GM10266 (cell line): Measurements from ENCODE around the gene ETDB.
"Not testable (repeated sequence)": the region's sequence is repeated elsewhere in the genome, so short reads cannot be mapped to it uniquely, and the experiment has no call there.

Experiments
- DNase-seq: peaks from one replicate; pipeline ENCODE4 v3.0.0; 2012; ENCODE audit errors: extremely low spot score
- CTCF ChIP-seq: IDR thresholded peaks from 2 replicates; pipeline ENCODE4 v1.5.1; 2012; ENCODE audit warnings: mild to moderate bottlenecking, low read depth; ENCODE audit not compliant: control insufficient read depth, insufficient read depth; ENCODE audit errors: missing control alignments

Gene ETDB

GRCh38 chrX:135120056-135120576 lies at the start of gene ETDB:
TSS of gene ETDB (minus strand) at chrX:135120526. CDS start at chrX:135119261, 1,265 bp downstream.
- DNase-seq = not testable (repeated sequence)

- not testable (repeated sequence) for DNase-seq
These were observed 49.2 kb upstream of the ETDB start for GRCh38 chrX:135169534-135169933.

- DNase-seq = no peak
- TF ChIP-seq CTCF = no peak
These were observed 48.2 kb upstream of the ETDB start for GRCh38 chrX:135168486-135168885.

- not testable (repeated sequence) for DNase-seq
These were observed 34.4 kb upstream of the ETDB start for GRCh38 chrX:135154688-135155087.

- DNase-seq = not testable (repeated sequence)
These were observed 5.8 kb upstream of the ETDB start for GRCh38 chrX:135126145-135126544.

- DNase-seq = not testable (repeated sequence)
These were observed 4.3 kb downstream of the ETDB start for GRCh38 chrX:135116064-135116463.

- no peak for TF ChIP-seq CTCF
- peak; percentile 14 for DNase-seq
These were observed 5.9 kb downstream of the ETDB start for GRCh38 chrX:135114392-135114791.

GRCh38 chrX:135112743-135113142 lies 7.6 kb downstream of the ETDB start:
- DNase-seq = no peak
- no peak for TF ChIP-seq CTCF

GRCh38 chrX:135112096-135112729 lies 8.1 kb downstream of the ETDB start:
- peak; percentile 67 for TF ChIP-seq CTCF
- peak; percentile 6 for DNase-seq

- DNase-seq = no peak
- no peak for TF ChIP-seq CTCF
These were observed 10.8 kb downstream of the ETDB start for GRCh38 chrX:135109554-135109953.
